ENCODE measurements around the gene FCHO1.

FCHO1 gene

DNA sequence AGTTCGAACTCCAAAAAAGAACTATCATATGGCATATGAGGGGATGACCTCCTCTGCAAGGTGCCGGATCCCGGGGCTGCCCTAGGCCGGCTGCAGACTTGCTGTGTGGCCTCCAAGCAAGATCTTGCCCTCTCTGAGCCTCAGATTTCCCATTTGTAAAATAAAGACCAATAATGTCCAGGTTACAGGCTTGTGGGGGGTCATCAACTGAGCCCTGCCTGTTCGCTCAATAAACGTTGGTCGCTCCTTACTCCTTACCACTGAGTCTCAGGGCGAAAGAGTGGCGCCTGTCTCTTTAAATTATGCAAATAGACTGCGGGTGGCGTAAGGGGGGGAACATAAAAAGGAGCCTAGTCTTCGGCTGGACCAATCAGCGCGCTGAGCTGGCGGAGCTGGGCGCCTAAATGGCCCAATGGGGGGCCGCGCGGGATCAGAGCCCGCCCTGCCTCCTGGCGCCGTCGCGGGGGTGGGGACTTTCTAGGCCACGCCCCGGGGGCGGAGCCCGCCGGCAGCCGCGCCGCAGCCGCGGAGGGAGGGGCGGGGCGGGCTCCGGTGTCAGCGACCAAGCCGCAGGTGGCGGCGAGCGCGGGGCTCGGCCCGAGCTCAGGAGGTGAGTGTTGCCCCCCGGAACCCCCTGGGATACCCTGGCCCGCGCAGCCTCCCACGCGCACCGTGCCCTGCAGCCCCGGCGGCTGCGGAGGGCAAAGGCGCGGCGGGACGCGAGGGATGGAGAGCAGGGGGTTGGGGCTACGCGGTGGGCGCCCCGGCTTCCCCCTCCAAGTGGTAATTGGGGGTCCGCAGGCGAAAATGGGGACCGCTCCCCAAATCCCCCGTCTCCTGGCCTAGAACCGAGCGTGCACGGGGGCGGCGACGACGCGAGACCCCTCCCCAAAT, 3.8 kb upstream of the FCHO1 start:
- TF ChIP-seq GATA3 (IDR thresholded peaks at IDR 0.05; ENCODE audit: low read depth, low read length) = no peak
- TF ChIP-seq GATA2 (IDR thresholded peaks at IDR 0.05; ENCODE audit: low read depth, low read length) = no peak

DNA sequence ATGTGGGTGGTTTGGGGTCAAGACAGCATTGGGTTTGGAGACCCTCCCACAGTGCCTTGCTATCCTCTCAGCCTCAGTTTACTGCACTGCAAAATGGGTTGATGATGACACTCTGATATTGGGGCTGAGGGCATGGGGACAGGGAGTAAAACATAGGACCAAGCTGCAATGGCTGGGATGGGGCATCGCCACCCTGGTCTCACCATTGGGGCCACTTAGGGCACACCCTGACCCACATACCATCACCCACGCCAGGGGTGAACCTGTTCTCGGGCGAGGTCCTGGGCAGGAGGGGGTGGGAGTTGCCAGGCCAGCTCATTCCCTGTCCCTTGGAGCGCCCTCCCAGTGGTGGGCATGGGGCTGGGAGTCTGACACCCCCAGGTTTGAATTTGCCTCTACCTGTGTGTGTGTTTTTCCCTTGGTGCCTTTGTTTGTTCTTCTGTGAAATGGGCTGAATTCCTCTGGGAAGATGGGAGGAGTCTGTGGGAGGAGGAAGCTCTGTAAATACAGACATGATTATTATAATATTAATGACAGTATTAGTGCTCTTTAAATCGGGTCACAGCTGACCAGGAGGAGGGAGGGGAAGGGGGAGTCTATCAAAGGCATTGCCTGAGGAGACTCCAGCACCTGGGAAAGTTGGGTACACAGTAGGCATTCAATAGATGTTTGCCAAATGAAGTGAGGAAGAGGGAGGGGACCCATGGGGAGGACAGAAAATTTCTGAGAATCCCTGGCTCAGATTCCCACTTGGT, 2.2 kb upstream of the FCHO1 start:
- TF ChIP-seq GATA3 (IDR thresholded peaks at IDR 0.05; ENCODE audit: low read depth, low read length) (no peak), GATA2 (IDR thresholded peaks at IDR 0.05; ENCODE audit: low read depth, low read length) (no peak)

DNA sequence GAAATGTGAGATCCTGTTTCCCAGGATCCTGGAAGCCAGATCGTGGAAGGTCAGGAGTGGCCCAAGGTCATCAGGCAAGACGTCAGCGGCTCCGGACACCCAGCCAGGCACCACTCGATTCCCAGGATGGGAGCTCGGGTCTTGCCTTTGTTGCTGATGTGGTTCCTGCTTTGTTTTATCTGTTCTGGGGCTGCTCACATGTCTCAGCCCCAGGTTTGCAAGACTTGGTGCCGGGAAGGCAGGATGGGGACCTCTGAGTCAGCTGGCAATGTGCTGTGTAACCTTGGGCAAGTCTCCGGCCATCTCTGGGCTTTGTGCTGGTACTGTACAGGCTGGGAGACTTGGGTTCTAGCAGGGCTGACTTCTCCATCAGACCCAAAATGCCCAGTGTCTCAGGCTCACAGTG, 1.4 kb upstream of the FCHO1 start:
- no peak for TF ChIP-seq GATA3 (IDR thresholded peaks at IDR 0.05; ENCODE audit: low read depth, low read length)
- TF ChIP-seq GATA2 (IDR thresholded peaks at IDR 0.05; ENCODE audit: low read depth, low read length) = no peak

DNA sequence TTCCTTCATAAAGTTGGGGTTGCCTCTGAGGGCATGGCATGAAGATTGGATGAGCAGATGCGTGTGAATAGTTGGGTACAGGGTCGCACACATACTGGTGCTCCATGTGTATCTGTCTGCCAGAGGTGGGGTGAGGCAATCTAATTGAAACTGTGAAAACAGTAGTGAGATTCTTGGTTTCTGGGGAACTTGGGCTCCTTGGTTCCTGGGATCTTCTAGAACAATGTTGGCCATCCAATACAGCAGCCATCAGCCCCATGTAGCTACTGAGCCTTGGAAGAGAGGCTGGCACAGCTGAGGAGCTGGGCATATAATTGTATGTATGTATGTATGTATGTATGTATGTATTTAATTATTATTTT, 616 bp downstream of the FCHO1 start:
- no peak for TF ChIP-seq GATA2 (IDR thresholded peaks at IDR 0.05; ENCODE audit: low read depth, low read length)
- no peak for TF ChIP-seq GATA3 (IDR thresholded peaks at IDR 0.05; ENCODE audit: low read depth, low read length)

DNA sequence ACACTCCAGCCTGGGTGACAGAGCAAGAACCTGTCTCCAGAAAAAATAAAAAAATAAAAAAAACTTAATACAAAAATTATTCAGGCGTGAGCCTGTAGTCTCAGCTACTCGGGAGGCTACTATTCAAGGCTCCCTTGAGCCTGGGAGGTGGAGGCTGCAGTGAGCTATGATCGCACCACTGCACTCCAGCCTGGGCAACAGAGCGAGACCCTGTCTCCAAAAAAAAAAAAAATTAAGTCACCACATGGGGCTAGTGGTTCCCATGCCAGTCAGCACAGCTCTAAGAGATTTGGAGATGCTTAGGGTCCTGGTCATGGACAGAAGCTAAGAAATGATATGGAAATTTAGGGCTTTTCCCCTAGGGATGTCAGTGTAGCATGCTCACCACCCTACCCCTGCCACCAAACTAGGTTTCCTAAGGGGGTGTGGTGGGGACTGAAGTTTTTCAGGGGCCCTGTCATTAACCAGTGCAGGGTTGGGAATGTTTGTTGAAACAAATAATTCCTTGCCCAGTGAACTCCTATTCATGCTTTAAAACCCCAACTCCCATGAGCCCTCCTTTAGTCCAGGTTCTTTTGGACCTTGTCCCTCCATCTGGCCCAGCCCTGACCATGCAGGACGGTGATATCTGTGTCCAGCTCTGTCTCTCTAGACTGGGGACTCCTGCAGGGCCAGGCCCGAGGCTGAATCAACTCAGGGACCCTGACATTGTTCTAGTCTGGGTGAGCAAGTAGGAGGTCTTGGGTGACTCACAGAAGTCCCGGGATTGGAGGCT, 1.8 kb downstream of the FCHO1 start:
- TF ChIP-seq GATA3 (IDR thresholded peaks at IDR 0.05; ENCODE audit: low read depth, low read length) (no peak), GATA2 (IDR thresholded peaks at IDR 0.05; ENCODE audit: low read depth, low read length) (no peak)

DNA sequence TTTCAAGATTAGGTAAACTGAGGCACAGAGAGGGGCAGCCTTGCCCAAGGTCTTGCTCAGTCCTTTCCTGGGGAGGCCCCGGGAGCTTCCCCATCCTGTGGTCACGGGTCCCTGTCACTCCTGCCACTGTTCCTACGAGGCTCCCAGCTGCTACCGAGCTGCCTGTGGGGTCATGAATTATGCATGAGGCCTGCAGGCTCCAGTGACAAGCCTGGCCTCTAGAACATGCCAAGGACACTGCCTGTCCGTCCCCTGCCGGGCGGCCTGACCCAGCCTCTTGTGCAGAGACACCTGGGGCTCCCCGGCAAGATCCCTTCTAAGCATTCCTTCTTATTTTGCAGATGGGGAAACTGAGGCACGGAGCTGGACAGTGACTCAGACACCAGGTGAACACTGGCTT, 2.7 kb downstream of the FCHO1 start:
- TF ChIP-seq GATA2 (IDR thresholded peaks at IDR 0.05; ENCODE audit: low read depth, low read length) (no peak), GATA3 (IDR thresholded peaks at IDR 0.05; ENCODE audit: low read depth, low read length) (no peak)

DNA sequence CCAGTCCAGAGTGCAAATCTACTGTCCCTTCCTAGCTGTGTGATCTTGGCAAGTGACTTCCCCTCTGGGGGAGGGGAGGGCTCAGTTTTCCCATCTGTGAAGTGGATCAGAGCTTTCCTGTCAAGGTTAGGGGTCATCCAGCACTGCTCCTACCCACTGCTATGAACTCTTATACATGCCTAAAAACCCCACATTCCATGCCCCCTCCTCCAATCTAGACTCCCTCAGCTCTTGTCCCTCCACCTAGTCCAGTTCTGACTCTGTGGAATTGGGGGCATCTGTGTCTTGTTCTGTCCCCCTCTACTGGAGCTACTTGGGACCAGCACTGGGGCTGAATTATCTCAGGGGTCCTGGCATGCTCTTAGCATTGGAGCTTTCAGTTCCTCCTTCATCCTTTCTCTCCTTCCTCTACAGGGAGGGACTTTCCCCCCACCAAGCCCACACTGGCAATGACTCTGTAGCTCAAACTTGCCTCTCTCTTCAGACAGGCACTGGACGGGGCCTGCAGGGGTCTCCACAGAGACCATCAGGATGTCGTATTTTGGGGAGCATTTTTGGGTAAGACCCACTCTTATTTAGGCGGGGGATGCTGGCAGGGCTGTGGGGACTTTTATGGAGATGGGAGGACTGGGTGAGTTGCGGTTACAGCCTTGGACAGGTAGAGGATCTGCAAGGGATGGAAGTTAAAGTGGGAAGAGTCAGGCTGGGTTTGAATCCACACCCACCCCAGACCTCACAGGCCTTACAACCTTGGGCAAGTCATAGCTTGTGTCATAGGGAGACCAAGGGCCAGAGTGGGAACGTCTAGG, 3.6 kb downstream of the FCHO1 start:
- TF ChIP-seq GATA3 (IDR thresholded peaks at IDR 0.05; ENCODE audit: low read depth, low read length) = no peak
- TF ChIP-seq GATA2 (IDR thresholded peaks at IDR 0.05; ENCODE audit: low read depth, low read length) = no peak

DNA sequence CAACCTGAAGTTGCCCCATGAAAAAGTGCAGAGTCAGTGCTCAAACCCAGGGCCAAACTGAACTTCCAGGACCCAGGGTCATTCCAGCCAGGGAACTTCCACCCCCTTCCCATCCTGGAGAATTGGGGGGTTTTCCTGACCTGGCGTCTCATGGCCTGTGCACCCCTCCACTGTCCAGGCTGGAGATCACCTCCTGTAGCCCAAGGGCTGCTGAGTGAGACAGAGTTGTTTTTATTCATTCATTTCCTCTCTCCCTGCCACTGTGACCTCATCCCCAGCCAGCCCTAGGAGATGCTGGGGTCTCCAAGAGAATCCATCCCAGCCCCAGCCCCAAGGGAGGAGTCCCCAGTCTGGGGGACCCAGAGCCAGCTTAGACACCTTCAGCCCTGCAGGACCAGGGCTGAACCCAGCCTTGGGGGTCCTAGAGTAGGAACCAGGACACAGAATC, 4.2 kb downstream of the FCHO1 start:
- TF ChIP-seq GATA3 (IDR thresholded peaks at IDR 0.05; ENCODE audit: low read depth, low read length) (no peak), GATA2 (IDR thresholded peaks at IDR 0.05; ENCODE audit: low read depth, low read length) (no peak)

DNA sequence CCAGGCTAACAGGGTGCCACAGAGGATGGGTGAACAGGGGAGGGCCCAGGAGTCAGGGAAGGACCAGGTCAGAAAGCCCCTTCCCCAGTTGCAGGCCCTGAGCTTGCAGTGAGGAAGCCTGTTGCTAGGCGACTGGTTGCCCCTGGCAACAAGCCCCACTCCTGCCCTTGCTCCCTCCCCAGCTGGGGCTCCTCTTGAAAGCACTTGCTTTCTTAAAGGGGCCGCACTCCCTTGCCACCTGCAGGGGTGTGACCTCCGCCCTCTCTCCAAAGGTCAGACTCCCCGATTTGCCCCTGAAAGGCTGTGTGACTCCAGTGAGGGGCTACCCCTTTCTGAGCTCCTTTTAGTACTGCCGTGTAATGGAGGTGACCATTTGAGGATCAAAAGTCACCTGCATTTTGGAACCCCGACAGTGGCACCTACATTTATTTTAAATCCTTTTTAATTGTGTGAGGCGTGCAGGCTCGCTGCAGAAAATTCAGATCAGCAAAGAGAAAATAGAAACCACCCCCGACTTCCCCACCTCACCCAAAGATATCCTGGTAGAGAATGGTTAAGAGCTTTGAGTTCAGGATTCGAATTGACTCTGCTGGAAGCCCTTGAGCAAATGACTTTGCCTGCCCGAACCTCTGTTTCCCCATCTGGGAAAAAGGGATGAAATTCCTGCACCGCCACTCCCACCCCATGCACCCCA, 4.8 kb downstream of the FCHO1 start:
- TF ChIP-seq GATA3 (IDR thresholded peaks at IDR 0.05; ENCODE audit: low read depth, low read length) = no peak
- no peak for TF ChIP-seq GATA2 (IDR thresholded peaks at IDR 0.05; ENCODE audit: low read depth, low read length)

DNA sequence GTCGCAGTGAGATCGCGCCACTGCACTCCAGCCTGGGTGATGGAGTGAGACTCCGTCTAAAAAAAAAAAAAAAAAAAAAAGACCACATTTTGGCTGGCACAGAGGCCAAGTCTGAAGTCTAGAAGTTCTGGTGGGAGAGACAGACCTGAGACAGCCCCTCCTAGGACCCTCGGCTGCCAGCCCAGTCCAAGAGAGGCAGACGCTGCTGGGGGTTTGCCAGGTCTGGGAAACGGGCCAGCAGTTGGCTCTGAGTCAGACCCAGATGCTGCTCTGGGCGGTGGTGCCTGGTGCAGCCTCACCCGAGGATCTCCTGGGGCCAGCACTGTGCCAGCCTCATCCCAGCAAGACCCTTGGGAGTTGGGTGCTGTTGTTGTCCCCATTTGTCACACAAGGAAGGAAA, 5.8 kb downstream of the FCHO1 start:
- TF ChIP-seq GATA3 (IDR thresholded peaks at IDR 0.05; ENCODE audit: low read depth, low read length) (no peak), GATA2 (IDR thresholded peaks at IDR 0.05; ENCODE audit: low read depth, low read length) (no peak)

DNA sequence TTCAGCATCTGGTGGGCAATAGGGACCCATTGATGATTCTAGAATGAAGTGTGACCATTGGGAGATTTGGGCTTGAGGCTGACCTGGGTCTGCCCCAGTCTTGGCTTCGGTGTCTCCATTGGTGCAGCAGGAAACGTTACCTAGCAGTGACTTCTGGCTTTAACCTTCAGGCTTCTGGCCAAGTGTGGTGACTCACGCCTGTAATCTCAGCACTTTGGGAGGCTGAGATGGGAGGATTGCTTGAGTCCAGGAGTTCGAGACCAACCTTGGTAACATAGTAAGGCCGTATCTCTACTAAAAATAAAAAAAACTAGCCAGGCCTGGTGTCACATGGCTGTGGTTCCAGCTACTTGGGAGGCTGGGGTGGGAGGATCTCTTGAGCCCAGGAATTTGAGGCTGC, 7.2 kb downstream of the FCHO1 start:
- no peak for TF ChIP-seq GATA2 (IDR thresholded peaks at IDR 0.05; ENCODE audit: low read depth, low read length)

DNA sequence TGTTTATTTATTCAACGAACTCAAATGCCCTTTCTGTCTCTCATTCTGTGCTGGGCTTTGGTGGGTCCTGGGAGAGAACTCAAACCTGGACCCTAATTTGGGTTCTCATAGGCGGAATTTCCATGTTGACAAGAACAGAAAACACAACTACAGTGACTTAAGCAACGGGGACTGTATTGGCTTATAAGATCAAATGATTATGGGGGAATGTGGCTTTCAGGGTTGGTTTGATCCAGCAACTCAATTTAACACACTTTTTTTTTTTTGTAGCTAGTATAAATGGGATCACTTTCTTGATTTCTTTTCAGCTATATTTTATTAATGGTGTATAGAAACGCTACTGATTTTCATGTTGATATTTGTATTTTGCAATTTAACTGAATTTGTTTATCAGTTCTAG, 9.9 kb downstream of the FCHO1 start:
- TF ChIP-seq GATA2 (IDR thresholded peaks at IDR 0.05; ENCODE audit: low read depth, low read length) (no peak), GATA3 (IDR thresholded peaks at IDR 0.05; ENCODE audit: low read depth, low read length) (no peak)

Measured in SH-SY5Y (cell line).